ENCODE data around the gene SEPTIN12. TPM values are rescaled to one million over a fixed set of nuclear protein-coding genes. Genes with fewer than 3 reads are reported as not detected.

The SEPTIN12 gene
- total and polyA plus RNA-seq, 2 of the 8 experiments (the other 6 are each of a cell fraction or from before 2014, with no cell fraction given), result 0.24 TPM; not detected in 1

DNA sequence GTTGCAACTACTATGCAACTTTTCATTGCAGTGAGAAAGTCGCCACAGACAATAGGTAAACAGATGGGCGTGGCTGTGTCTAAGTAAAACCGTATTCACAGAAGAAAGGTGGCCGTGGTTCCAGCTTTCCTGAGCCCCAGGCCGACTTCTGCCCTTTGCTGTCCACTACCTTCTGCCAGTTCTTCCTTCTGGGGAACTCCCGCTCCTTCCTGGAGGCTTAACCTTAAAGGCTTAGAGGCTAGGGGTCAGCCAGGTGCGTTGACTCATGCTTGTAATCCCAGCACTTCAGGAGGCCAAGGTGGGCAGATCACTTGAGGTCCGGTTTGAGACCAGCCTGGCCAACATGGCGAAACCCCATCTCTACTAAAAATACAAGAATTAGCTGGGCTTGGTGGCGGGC, 2.1 kb upstream of the SEPTIN12 start:
- Histone ChIP-seq H2BK15ac (ENCODE audit: low read length) (no peak overlapping the region), H3K27ac (ENCODE audit: low read depth, low read length) (no peak overlapping the region), H3K4me3 (ENCODE audit: extremely low read depth in 1 of 4, insufficient read depth in 2 of 4, low read depth in 3 of 4, low read length in 4 of 4) (no peak overlapping the region), H3K23ac (ENCODE audit: insufficient read length) (no peak overlapping the region), H2BK5ac (ENCODE audit: low read depth, low read length) (no peak overlapping the region), H3K18ac (ENCODE audit: extremely low read depth, low read length) (no peak overlapping the region), H2AFZ (ENCODE audit: low read length) (no peak overlapping the region), H3K79me2 (ENCODE audit: control insufficient read depth in 1 of 2, insufficient read depth in 2 of 2, low read length in 2 of 2) (no peaks in the 10 kb centered on the region), H3K9me3 (ENCODE audit: insufficient read depth in 2 of 2, low read depth in 1 of 2, low read length in 1 of 2) (no peaks in the 10 kb centered on the region), H3K23me2 (ENCODE audit: low read depth, low read length) (no peaks in the 10 kb centered on the region), H3K4ac (replicated peaks; ENCODE audit: insufficient read length, low read depth, low read length) (no peak overlapping the region), H3K14ac (ENCODE audit: insufficient read length) (no peak overlapping the region), H3K56ac (replicated peaks; ENCODE audit: insufficient read length, low read depth, low read length) (no peak overlapping the region), H3K36me3 (ENCODE audit: control insufficient read depth in 2 of 4, insufficient read depth in 4 of 4, low read length in 3 of 4) (no peaks in the 10 kb centered on the region), H2BK12ac (ENCODE audit: low read depth, low read length) (no peak overlapping the region), H3K9ac (replicated peaks in 1 of 4; ENCODE audit: extremely low read depth in 1 of 4, low read depth in 3 of 4, low read length in 3 of 4) (no peak overlapping the region), H4K5ac (ENCODE audit: insufficient read length, low read depth, low read length) (no peak overlapping the region), H2BK20ac (ENCODE audit: low read length) (no peak overlapping the region), H3K27me3 (replicated peaks in 1 of 4; ENCODE audit: control insufficient read depth in 3 of 4, extremely low read depth in 1 of 4, insufficient read depth in 3 of 4, low read length in 3 of 4) (no peaks in the 10 kb centered on the region; a peak in 1 of 7 replicates), H4K8ac (ENCODE audit: extremely low read depth, insufficient read depth, low read length) (no peak overlapping the region), H2BK120ac (replicated peaks; ENCODE audit: low read depth, low read length) (no peak overlapping the region), H3K4me2 (ENCODE audit: insufficient read depth in 1 of 2, low read depth in 2 of 2, low read length in 2 of 2) (no peak overlapping the region), H2AK5ac (ENCODE audit: low read depth, low read length) (no peak overlapping the region), H3K79me1 (ENCODE audit: low read depth, low read length) (no peaks in the 10 kb centered on the region), H4K91ac (replicated peaks; ENCODE audit: insufficient read length, low read length) (no peak overlapping the region), H4K20me1 (replicated peaks in 1 of 2; ENCODE audit: control insufficient read depth in 1 of 2, insufficient read depth in 2 of 2, low read length in 2 of 2) (no peaks in the 10 kb centered on the region), H3K4me1 (replicated peaks in 1 of 4; ENCODE audit: control insufficient read depth in 3 of 4, insufficient read depth in 4 of 4, low read length in 3 of 4) (peaks cover 0 to 13% (median 4%) of the 10 kb centered on the region in 4 experiments; a peak in 5 of 7 replicates)
- ChIA-PET POLR2A (ENCODE audit: partially characterized antibody) (interaction anchor here (0.6 to 4.7 kb wide), 2 partner anchors 12 to 18 kb away, joined by 3 to 21 read pairs; partner anchors contain the start of gene ROGDI), CTCF (ENCODE audit: partially characterized antibody) (interaction anchor here (0.7 to 0.9 kb wide), 2 partner anchors 205 to 283 kb away, joined by 3 read pairs; no protein-coding TSS in a partner anchor)
- TF ChIP-seq SIX5 (IDR thresholded peaks at IDR 0.05; ENCODE audit: low read depth, low read length) (no peak), EP300 (IDR thresholded peaks at IDR 0.05; ENCODE audit: borderline replicate concordance in 1 of 2, low read depth in 2 of 2, low read length in 2 of 2) (no peak), FOSL1 (IDR thresholded peaks at IDR 0.05; ENCODE audit: insufficient read depth, low read depth, low read length) (no peak), SP4 (IDR thresholded peaks at IDR 0.05; ENCODE audit: low read length) (no peak), RFX5 (IDR thresholded peaks at IDR 0.05; ENCODE audit: borderline replicate concordance, low read depth, low read length) (no peak), YY1 (IDR thresholded peaks at IDR 0.05; ENCODE audit: low read depth, low read length) (no peak), BACH1 (IDR thresholded peaks at IDR 0.05; ENCODE audit: low read length) (no peak), JUN (IDR thresholded peaks at IDR 0.05; ENCODE audit: low read depth, low read length) (no peak), SP1 (IDR thresholded peaks at IDR 0.05; ENCODE audit: low read depth, low read length) (no peak), SUZ12 (IDR thresholded peaks at IDR 0.05; ENCODE audit: low read length) (no peak)
- TF ChIP-seq, protein P1, sequence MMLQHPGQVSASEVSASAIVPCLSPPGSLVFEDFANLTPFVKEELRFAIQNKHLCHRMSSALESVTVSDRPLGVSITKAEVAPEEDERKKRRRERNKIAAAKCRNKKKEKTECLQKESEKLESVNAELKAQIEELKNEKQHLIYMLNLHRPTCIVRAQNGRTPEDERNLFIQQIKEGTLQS (IDR thresholded peaks at IDR 0.05; ENCODE audit: insufficient read depth, low read depth, low read length), result no peak
- FAIRE-seq, result no peak
- no peak for DNase-seq (ENCODE audit: low read depth in 1 of 2, low spot score in 2 of 2)
- WGBS, 2 experiments (ENCODE audit: extremely low coverage in 1 of 2, insufficient coverage in 1 of 2, insufficient read length in 1 of 2, insufficient replicate concordance in 2 of 2, low coverage in 1 of 2, low lambda C conversion rate in 2 of 2, missing lambda C conversion rate in 1 of 2), result 89% methylated on average over 10 of the region's 10 CpGs; no CpG with 5 or more reads in 1 of the 2 experiments

All from H1 (cell line).